OCI-LY7 (cell line): ENCODE results near the gene A1CF. TPM values are rescaled to one million over a fixed set of nuclear protein-coding genes. Genes with fewer than 3 reads are reported as not detected.

Source experiments
- Bru-seq: library from RNA; stranded (reverse); fragments of 400-500 nt; gene quantifications from one replicate; lab custom pipeline; 2021; lab: Mats Ljungman, UMichigan
- BruChase-seq, 2 experiments: library from RNA; stranded (reverse); fragments of 400-500 nt; gene quantifications; one replicate each; lab custom pipeline; 2021; lab: Mats Ljungman, UMichigan
- BruUV-seq: library from RNA; stranded (reverse); fragments of 400-500 nt; replicated peaks from 2 replicates; lab custom pipeline; 2021; lab: Mats Ljungman, UMichigan
- CTCF ChIA-PET: fragments of 300-600 bp; sonication (Branson Sonifier 250); formaldehyde crosslinking; loops from one replicate; lab custom pipeline; 2022; ENCODE audit warnings: antibody characterized with exemption; ENCODE audit not compliant: unreplicated experiment; lab: Charles Lee
- POLR2A ChIA-PET: fragments of 300-600 bp; sonication (Branson Sonifier 250); formaldehyde crosslinking; loops from one replicate; lab custom pipeline; 2022; ENCODE audit warnings: antibody characterized with exemption; lab: Charles Lee
- DNase-seq: peaks from one replicate; pipeline ENCODE4 v3.0.0-alpha.2; 2015; ENCODE audit warnings: low spot score
- H2AFZ ChIP-seq: fragments of 200-600 bp; sonication (generic), shearing (Covaris generic); 2 replicates; pipeline ENCODE4 v1.6.1; 2014; ENCODE audit warnings: mild to moderate bottlenecking, antibody characterized with exemption, low read length, moderate library complexity
- H3K27ac ChIP-seq: fragments of 200-600 bp; sonication (generic); 2 replicates; pipeline ENCODE4 v1.5.1; 2014; ENCODE audit warnings: mixed run types, low read depth, mild to moderate bottlenecking, moderate library complexity, low read length, inconsistent platforms; ENCODE audit not compliant: poor library complexity, severe bottlenecking
- H3K36me3 ChIP-seq: fragments of 200-600 bp; sonication (generic); 2 replicates; pipeline ENCODE4 v1.6.1; 2014; ENCODE audit warnings: mild to moderate bottlenecking, antibody characterized with exemption, low read length, moderate library complexity, mixed read lengths; ENCODE audit not compliant: insufficient read depth
- H3K4me1 ChIP-seq: fragments of 200-600 bp; sonication (generic); 2 replicates; pipeline ENCODE4 v1.5.1; 2014; ENCODE audit warnings: mild to moderate bottlenecking, low read length; ENCODE audit not compliant: insufficient read depth, poor library complexity, severe bottlenecking
- H3K4me2 ChIP-seq: fragments of 200-600 bp; sonication (generic); 2 replicates; pipeline ENCODE4 v1.6.1; 2014; ENCODE audit warnings: mild to moderate bottlenecking, low read length
- H3K4me3 ChIP-seq: fragments of 200-600 bp; sonication (generic); 2 replicates; pipeline ENCODE4 v1.5.1; 2014; ENCODE audit warnings: mild to moderate bottlenecking, low read depth, low read length; ENCODE audit not compliant: poor library complexity, severe bottlenecking
- H3K79me2 ChIP-seq: fragments of 200-600 bp; sonication (generic); 2 replicates; pipeline ENCODE4 v1.6.1; 2016; ENCODE audit warnings: low read depth, mild to moderate bottlenecking, low read length, moderate library complexity, mixed read lengths; ENCODE audit not compliant: insufficient read depth
- H3K9me2 ChIP-seq: fragments of 200-600 bp; sonication (generic); 2 replicates; pipeline ENCODE4 v1.6.1; 2016; ENCODE audit warnings: mild to moderate bottlenecking, low read length, mixed read lengths; ENCODE audit not compliant: insufficient read depth
- H3K9me3 ChIP-seq: fragments of 200-600 bp; sonication (generic); 2 replicates; pipeline ENCODE4 v1.6.1; 2014; ENCODE audit warnings: mild to moderate bottlenecking, mixed run types, low read length, mixed read lengths
- H4K20me1 ChIP-seq: fragments of 200-600 bp; sonication (generic); 2 replicates; pipeline ENCODE4 v1.6.1; 2014; ENCODE audit warnings: mild to moderate bottlenecking, antibody characterized with exemption, low read length, moderate library complexity, mixed read lengths; ENCODE audit not compliant: insufficient read depth
- EZH2phosphoT487 ChIP-seq: fragments of 200-600 bp; sonication (generic); IDR thresholded peaks from 2 replicates; pipeline ENCODE4 v1.6.1; 2018; ENCODE audit warnings: low read depth, borderline replicate concordance, mild to moderate bottlenecking, mixed run types, antibody characterized with exemption, low read length, moderate library complexity, mixed read lengths
- intact Hi-C: fragments of 100-400 bp; cut with micrococcal nuclease; formaldehyde crosslinking; loops from one replicate; pipeline ENCODE4 v1.10.0; 2022; ENCODE audit not compliant: unreplicated experiment
- long read RNA-seq: library from polyadenylated mRNA; stranded (forward); transcript quantifications from one replicate; pipeline ENCODE4 v2.0.0, GENCODE V29; 2022
- total RNA-seq, 2 experiments: library from RNA; depleted of rRNA in 1 of 2; stranded (reverse); fragments of >200 nt in 1 of 2; shearing (Covaris generic) in 1 of 2; gene quantifications; 2 replicates each; pipeline ENCODE4 v1.2.3, GENCODE V29; 2014 to 2022
- TF ChIP-seq, protein P1 (sequence below): fragments of 200-600 bp; sonication (generic); conservative IDR thresholded peaks from 2 replicates; pipeline ENCODE4 v1.5.1; 2014; ENCODE audit warnings: mild to moderate bottlenecking, antibody characterized with exemption, low read length, moderate library complexity, mixed read lengths

Gene A1CF
- total RNA-seq (2014; rRNA removed; shearing (Covaris generic)) = not detected in 2 replicates
- not detected in 2 replicates for total RNA-seq (2022)
- not detected for Bru-seq, nascent RNA
- BruChase-seq, experiment 1, labeled RNA remaining after a 6-hour chase = not detected
- not detected for BruChase-seq, experiment 2, labeled RNA remaining after a 2-hour chase
- long read RNA-seq = 0 reads

GRCh38 chr10:50885097-50885859 lies at the start of gene A1CF:
A1CF (minus strand) TSS chr10:50885627; CDS start chr10:50859940, 25,687 bp downstream.
- no peak within 1 kb of the TSS for H3K4me3 ChIP-seq
- CTCF ChIA-PET = no interaction called here
- no peaks in the 10 kb centered on the region for H3K79me2 ChIP-seq
- no peaks in the 10 kb centered on the region for H4K20me1 ChIP-seq
- no peaks in the 10 kb centered on the region for H3K9me2 ChIP-seq
- H2AFZ ChIP-seq = no peak within 1 kb of the TSS
- H3K36me3 ChIP-seq = no peaks in the 10 kb centered on the region
- POLR2A ChIA-PET = interaction anchor here (1.1 kb wide), 2 partner anchors 19 to 36 kb away, joined by 3 read pairs; no protein-coding TSS in a partner anchor
- no peak for TF ChIP-seq EZH2phosphoT487
- TF ChIP-seq, protein P1, sequence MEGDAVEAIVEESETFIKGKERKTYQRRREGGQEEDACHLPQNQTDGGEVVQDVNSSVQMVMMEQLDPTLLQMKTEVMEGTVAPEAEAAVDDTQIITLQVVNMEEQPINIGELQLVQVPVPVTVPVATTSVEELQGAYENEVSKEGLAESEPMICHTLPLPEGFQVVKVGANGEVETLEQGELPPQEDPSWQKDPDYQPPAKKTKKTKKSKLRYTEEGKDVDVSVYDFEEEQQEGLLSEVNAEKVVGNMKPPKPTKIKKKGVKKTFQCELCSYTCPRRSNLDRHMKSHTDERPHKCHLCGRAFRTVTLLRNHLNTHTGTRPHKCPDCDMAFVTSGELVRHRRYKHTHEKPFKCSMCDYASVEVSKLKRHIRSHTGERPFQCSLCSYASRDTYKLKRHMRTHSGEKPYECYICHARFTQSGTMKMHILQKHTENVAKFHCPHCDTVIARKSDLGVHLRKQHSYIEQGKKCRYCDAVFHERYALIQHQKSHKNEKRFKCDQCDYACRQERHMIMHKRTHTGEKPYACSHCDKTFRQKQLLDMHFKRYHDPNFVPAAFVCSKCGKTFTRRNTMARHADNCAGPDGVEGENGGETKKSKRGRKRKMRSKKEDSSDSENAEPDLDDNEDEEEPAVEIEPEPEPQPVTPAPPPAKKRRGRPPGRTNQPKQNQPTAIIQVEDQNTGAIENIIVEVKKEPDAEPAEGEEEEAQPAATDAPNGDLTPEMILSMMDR = no peak
- no peak within 1 kb of the TSS for H3K27ac ChIP-seq
- H3K4me1 ChIP-seq = no peaks in the 10 kb centered on the region
- DNase-seq = no peak
- no peak within 1 kb of the TSS for H3K4me2 ChIP-seq
- BruUV-seq = no TSS peak
- intact Hi-C loops = loop anchor here (10.0 kb wide), 1 partner anchor 220 kb away; no protein-coding TSS in a partner anchor
- H3K9me3 ChIP-seq = no peaks in the 10 kb centered on the region

DNA sequence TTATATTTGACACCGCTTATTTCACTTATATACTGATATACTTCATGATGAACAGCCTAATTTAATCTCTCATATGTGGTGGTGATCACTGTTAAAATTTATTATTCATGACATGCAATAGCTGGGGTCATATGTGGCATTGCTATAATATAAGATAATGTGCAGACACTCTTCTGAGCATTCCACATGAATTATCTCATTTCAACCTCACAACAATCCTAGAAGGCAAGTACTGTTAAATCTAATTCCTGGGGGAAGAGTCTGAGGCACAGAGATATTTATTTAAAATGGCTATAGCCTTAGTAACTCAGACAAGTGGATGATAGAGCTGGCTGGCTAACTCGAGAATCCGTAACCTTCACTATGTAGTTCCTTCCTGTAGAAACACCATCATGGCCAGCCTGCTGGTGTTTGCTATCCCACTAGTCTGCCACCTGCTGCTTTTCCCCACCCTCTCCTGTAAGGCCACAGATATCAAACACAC lies 46.6 kb upstream of the A1CF start:
- DNase-seq = no peak
- Histone ChIP-seq H3K9me3 (no peaks in the 10 kb centered on the region), H3K36me3 (no peaks in the 10 kb centered on the region), H4K20me1 (no peaks in the 10 kb centered on the region), H3K79me2 (no peaks in the 10 kb centered on the region), H2AFZ (no peak overlapping the region), H3K9me2 (no peaks in the 10 kb centered on the region), H3K4me2 (no peak overlapping the region), H3K4me1 (no peaks in the 10 kb centered on the region), H3K4me3 (no peak overlapping the region), H3K27ac (no peak overlapping the region)
- ChIA-PET CTCF (no interaction called here), POLR2A (interaction anchor here (0.7 kb wide), 1 partner anchor 1260 kb away, joined by 3 read pairs; no protein-coding TSS in a partner anchor)
- BruUV-seq = no TSS peak
- TF ChIP-seq, protein P1 = no peak
- no peak for TF ChIP-seq EZH2phosphoT487
- intact Hi-C loops = no loop called here
